ENCODE measurements around the gene LHFPL5. TPM values are rescaled to one million over a fixed set of nuclear protein-coding genes. Genes with fewer than 3 reads are reported as not detected.
A peak's percentile ranks its signal among the peaks of the same experiment; 100 is the strongest.

The LHFPL5 gene
- total RNA-seq, result 0.47 TPM
- not detected for polyA plus RNA-seq (ENCODE audit: insufficient read depth, low read depth, low replicate concordance)
- long read RNA-seq, donor 1, result 0 reads
- long read RNA-seq, donor 2, result 0 reads
- long read RNA-seq, donor 3, result 0 reads
- long read RNA-seq, donor 4, result 0 reads
- long read RNA-seq, donor 5, result 0 reads
- long read RNA-seq, donor 6, result 0 reads
- long read RNA-seq, donor 7, partial matches to known transcripts, result 0 of 1 reads
- long read RNA-seq, donor 7, other reads (novel, unspliced or antisense), result 1 of 1 reads
- long read RNA-seq, donor 8, result 0 reads
- long read RNA-seq, donor 9, result 0 reads
- long read RNA-seq, donor 10, result 0 reads

DNA sequence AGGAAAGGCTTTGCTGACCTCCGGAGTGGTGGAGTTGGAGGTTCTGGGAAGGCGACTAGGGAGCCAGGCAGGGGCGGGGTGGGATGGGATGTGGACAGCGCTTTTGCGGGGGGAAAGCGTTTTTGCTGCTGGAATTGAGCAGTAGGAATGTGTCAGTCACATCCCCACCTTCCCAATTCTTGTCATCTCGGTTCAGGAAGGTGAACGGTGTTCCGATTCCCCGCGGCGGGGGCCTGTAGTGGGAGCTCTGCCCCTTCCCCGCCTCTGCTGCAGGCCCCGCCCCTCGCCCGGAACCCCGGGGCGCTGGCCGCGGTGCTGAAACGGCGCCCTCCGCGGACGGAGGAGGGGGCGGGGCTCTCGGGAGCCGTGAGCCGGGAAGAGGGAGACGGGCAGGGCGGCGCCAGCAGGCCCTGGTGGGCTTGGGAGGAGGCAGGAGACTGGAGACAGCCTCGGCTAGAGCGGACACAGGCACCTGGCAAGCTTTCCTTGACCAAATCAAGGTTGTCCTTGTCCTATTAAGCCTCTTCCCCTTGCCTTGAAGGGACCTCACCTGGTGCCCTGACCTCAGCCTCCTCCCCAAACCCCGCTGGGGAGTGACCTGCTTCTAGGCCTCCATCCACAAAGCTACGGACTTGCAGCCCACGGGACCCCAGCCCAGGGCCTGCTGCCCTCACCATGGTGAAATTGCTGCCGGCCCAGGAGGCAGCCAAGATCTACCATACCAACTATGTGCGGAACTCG is at the start of gene LHFPL5:
Gene LHFPL5 (plus strand): TSS at position 357 of the 741 bp plus-strand sequence. CDS start 319 bp downstream, at position 676.
- Histone ChIP-seq H3K27me3 (ENCODE audit: control insufficient read depth, insufficient read depth, low read length) (no peaks in the 10 kb centered on the region), H3K36me3 (ENCODE audit: control insufficient read depth in 2 of 3, insufficient read depth in 3 of 3, low read length in 3 of 3) (no peaks in the 10 kb centered on the region), H3K27ac (ENCODE audit: low read depth in 2 of 2, low read length in 2 of 2) (no peak within 1 kb of the TSS), H3K9me3 (ENCODE audit: control insufficient read depth in 2 of 3, insufficient read depth in 1 of 3, low read length in 3 of 3) (no peaks in the 10 kb centered on the region), H3K9ac (ENCODE audit: low read length in 3 of 3) (no peak within 1 kb of the TSS), H3K4me1 (ENCODE audit: control insufficient read depth in 2 of 3, insufficient read depth in 2 of 3, low read depth in 1 of 3, low read length in 3 of 3) (no peaks in the 10 kb centered on the region), H3K4me3 (ENCODE audit: low read length in 3 of 3) (peak within 1 kb of the TSS in 1 of 3 donors; percentile 53)
- no peak for TF ChIP-seq CTCF (IDR thresholded peaks at IDR 0.05; ENCODE audit: borderline replicate concordance, extremely low read depth, insufficient read depth)
- DNase-seq (peak; percentile 76 to 89 (median 81)), FAIRE-seq (no peak)
- intact Hi-C loops (cut with DNase I), result no loop called here

DNA sequence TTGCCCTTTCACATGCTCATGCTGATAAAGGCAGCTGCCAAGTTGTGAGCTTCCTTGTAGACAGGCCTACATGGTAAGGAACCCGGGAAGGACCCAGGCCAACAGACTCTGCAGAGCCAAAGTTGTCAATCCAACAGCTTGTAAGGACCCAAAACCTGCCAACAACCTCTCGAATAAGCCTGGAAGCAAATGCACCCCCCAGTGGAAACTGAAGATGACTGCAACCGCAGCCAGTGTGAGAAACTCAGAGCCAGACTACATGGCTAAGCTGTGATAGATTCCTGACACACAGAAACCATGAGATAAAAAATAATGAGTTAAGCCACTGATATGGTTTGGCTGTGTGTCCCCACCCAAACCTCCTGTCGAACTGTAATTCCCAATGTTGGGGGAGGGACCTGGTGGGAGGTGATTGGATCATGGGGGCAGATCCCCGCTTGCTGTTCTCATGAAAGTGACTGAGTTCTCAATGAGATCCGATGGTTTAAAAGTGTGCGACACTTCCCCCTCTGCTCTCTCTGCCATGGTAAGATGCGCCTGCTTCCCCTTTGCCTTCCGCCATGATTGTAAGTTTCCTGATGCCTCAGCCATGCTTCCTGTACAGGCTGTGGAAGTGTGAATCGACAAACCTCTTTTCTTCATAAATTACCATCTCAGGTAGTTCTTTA is 47.6 kb upstream of the LHFPL5 start:
- H3K36me3 ChIP-seq (ENCODE audit: control insufficient read depth in 2 of 3, insufficient read depth in 3 of 3, low read length in 3 of 3), result no peaks in the 10 kb centered on the region
- peak in 2 of 5 donors; percentile 46 to 47 for DNase-seq
- H3K9ac ChIP-seq (ENCODE audit: low read length in 3 of 3), result no peak overlapping the region
- no peak for TF ChIP-seq CTCF (IDR thresholded peaks at IDR 0.05; ENCODE audit: borderline replicate concordance, extremely low read depth, insufficient read depth)
- no peak overlapping the region for H3K27ac ChIP-seq (ENCODE audit: low read depth in 2 of 2, low read length in 2 of 2)
- no peak overlapping the region for H3K4me3 ChIP-seq (ENCODE audit: low read length in 3 of 3)
- H3K27me3 ChIP-seq (ENCODE audit: control insufficient read depth, insufficient read depth, low read length), result no peaks in the 10 kb centered on the region
- H3K4me1 ChIP-seq (ENCODE audit: control insufficient read depth in 2 of 3, insufficient read depth in 2 of 3, low read depth in 1 of 3, low read length in 3 of 3), result no peaks in the 10 kb centered on the region
- FAIRE-seq, result no peak
- intact Hi-C loops (cut with DNase I), result no loop called here
- H3K9me3 ChIP-seq (ENCODE audit: control insufficient read depth in 2 of 3, insufficient read depth in 1 of 3, low read length in 3 of 3), result no peaks in the 10 kb centered on the region

- Histone ChIP-seq H3K4me1 (ENCODE audit: control insufficient read depth in 2 of 3, insufficient read depth in 2 of 3, low read depth in 1 of 3, low read length in 3 of 3) (no peaks in the 10 kb centered on the region), H3K27ac (ENCODE audit: low read depth in 2 of 2, low read length in 2 of 2) (no peak overlapping the region), H3K9me3 (ENCODE audit: control insufficient read depth in 2 of 3, insufficient read depth in 1 of 3, low read length in 3 of 3) (no peaks in the 10 kb centered on the region), H3K4me3 (ENCODE audit: low read length in 3 of 3) (no peak overlapping the region), H3K36me3 (ENCODE audit: control insufficient read depth in 2 of 3, insufficient read depth in 3 of 3, low read length in 3 of 3) (no peaks in the 10 kb centered on the region), H3K9ac (ENCODE audit: low read length in 3 of 3) (no peak overlapping the region), H3K27me3 (ENCODE audit: control insufficient read depth, insufficient read depth, low read length) (peaks cover 7% of the 10 kb centered on the region)
- no peak for TF ChIP-seq CTCF (IDR thresholded peaks at IDR 0.05; ENCODE audit: borderline replicate concordance, extremely low read depth, insufficient read depth)
- DNase-seq, result peak in 3 of 5 donors; percentile 52 to 81 (median 75)
- intact Hi-C loops (cut with DNase I), result no loop called here
- FAIRE-seq, result no peak
These were observed 45.7 kb upstream of the LHFPL5 start for GRCh38 chr6:35759426-35759825.

Measured in kidney (tissue), 22 donors.